ENCODE data around the gene LPCAT2.

DNA sequence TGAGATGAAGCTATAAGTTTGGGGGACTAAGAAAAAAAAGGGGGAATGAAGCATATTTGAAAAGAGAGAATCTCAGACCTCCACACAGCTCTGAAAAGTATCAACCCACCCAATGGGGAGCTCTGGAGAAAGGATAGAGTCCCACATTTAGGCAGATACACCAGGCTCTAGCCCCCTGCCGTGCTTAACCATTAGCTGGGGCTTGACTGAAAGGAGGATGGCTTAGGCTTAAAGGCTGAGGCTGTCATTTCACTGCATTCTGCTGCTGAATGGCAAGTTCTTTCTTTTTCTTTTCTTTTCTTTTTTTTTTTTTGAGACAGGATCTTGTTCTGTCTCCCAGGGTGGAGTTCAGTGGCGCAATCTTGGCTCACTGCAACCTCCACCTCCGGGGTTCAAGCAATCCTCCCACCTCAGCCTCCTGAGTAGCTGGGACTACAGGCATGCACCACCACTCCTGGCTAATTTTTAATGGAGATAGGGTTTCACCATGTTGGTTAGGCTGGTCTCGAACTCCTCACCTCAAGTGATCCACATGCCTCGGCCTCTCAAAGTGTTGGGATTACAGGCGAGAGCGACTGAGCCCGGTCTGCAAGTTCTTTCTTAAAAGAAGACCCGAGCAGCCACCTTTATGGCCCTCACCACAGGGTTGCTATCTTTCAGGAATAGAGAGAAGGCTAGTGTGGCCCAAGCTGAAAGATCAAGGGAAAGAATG, 38.9 kb upstream of the LPCAT2 start:
- TF ChIP-seq, protein P1, sequence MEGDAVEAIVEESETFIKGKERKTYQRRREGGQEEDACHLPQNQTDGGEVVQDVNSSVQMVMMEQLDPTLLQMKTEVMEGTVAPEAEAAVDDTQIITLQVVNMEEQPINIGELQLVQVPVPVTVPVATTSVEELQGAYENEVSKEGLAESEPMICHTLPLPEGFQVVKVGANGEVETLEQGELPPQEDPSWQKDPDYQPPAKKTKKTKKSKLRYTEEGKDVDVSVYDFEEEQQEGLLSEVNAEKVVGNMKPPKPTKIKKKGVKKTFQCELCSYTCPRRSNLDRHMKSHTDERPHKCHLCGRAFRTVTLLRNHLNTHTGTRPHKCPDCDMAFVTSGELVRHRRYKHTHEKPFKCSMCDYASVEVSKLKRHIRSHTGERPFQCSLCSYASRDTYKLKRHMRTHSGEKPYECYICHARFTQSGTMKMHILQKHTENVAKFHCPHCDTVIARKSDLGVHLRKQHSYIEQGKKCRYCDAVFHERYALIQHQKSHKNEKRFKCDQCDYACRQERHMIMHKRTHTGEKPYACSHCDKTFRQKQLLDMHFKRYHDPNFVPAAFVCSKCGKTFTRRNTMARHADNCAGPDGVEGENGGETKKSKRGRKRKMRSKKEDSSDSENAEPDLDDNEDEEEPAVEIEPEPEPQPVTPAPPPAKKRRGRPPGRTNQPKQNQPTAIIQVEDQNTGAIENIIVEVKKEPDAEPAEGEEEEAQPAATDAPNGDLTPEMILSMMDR (IDR thresholded peaks at IDR 0.05): no peak
- TF ChIP-seq POLR2AphosphoS5 (IDR thresholded peaks at IDR 0.05): no peak
